Measurements from ENCODE around the gene GALNT10. TPM values are rescaled to one million over a fixed set of nuclear protein-coding genes. Genes with fewer than 3 reads are reported as not detected.

Gene GALNT10
- total RNA-seq, 1 experiment from 2014 or later: 22.9 TPM

GRCh38 chr5:154370119-154370518 is 179.6 kb downstream of the GALNT10 start (continued):
- TF ChIP-seq E2F4 (CRISPR knock-in tag; IDR thresholded peaks at IDR 0.05; ENCODE audit: borderline replicate concordance, low read depth) (no peak), ATF1 (CRISPR knock-in tag; IDR thresholded peaks at IDR 0.05) (no peak), SMAD3 (CRISPR knock-in tag; IDR thresholded peaks at IDR 0.05; ENCODE audit: borderline replicate concordance) (no peak), ESRRA (CRISPR knock-in tag; IDR thresholded peaks at IDR 0.05; ENCODE audit: borderline replicate concordance) (no peak), NR1H2 (CRISPR knock-in tag; IDR thresholded peaks at IDR 0.05) (no peak), OVOL2 (CRISPR knock-in tag; IDR thresholded peaks at IDR 0.05; ENCODE audit: borderline replicate concordance) (no peak), ZNF232 (CRISPR knock-in tag; IDR thresholded peaks at IDR 0.05) (no peak), NR3C1 (CRISPR knock-in tag; conservative IDR thresholded peaks at IDR 0.05; ENCODE audit: low read depth) (no peak), CREB1 (CRISPR knock-in tag; IDR thresholded peaks at IDR 0.05) (no peak), E2F1 (CRISPR knock-in tag; IDR thresholded peaks at IDR 0.05) (no peak), HMGXB4 (CRISPR knock-in tag; IDR thresholded peaks at IDR 0.05) (no peak)
- TF ChIP-seq, protein P1, sequence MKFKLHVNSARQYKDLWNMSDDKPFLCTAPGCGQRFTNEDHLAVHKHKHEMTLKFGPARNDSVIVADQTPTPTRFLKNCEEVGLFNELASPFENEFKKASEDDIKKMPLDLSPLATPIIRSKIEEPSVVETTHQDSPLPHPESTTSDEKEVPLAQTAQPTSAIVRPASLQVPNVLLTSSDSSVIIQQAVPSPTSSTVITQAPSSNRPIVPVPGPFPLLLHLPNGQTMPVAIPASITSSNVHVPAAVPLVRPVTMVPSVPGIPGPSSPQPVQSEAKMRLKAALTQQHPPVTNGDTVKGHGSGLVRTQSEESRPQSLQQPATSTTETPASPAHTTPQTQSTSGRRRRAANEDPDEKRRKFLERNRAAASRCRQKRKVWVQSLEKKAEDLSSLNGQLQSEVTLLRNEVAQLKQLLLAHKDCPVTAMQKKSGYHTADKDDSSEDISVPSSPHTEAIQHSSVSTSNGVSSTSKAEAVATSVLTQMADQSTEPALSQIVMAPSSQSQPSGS (CRISPR knock-in tag; IDR thresholded peaks at IDR 0.05; ENCODE audit: borderline replicate concordance, low read depth): no peak

DNA sequence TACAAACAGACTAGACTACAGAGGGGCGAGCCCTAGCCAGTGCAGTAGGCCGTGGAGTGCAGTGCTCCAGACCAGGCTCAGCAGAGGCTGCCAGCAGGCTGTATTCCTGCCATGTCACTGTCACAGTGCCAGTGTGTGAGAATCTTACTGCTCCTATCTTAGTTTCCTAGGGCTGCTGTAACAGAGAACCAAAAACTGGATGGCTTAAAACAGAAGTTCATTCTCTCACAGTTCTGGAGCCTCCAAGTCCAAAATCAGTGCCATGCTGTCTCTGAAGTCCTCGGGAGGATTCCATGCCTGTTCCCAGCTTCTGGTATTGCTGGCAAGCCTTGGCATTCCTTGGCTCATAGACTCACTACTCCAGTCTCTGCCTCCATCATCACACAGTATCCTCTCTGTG is 180.3 kb downstream of the GALNT10 start:
- Mint-ChIP-seq H3K27ac (no peak overlapping the region), H3K9me3 (no peaks in the 10 kb centered on the region), H3K4me3 (no peak overlapping the region), H3K4me1 (peaks cover 34% of the 10 kb centered on the region), H3K36me3 (no peaks in the 10 kb centered on the region), H3K27me3 (ENCODE audit: low read depth) (no peaks in the 10 kb centered on the region; the same call in 1 of the 2 replicates)
- POLR2A ChIA-PET: no interaction called here
- TF ChIP-seq ZNF512 (CRISPR knock-in tag; IDR thresholded peaks at IDR 0.05; ENCODE audit: borderline replicate concordance) (no peak), MLX (CRISPR knock-in tag; IDR thresholded peaks at IDR 0.05) (no peak), ZNF425 (CRISPR knock-in tag; conservative IDR thresholded peaks at IDR 0.05) (no peak), NFATC4 (CRISPR knock-in tag; IDR thresholded peaks at IDR 0.05) (no peak), JUN (CRISPR knock-in tag; IDR thresholded peaks at IDR 0.05) (no peak)
- no peak for ATAC-seq
- CTCF ChIA-PET: interaction anchor here (1.2 kb wide), 1 partner anchor 134 kb away, joined by 3 read pairs; no protein-coding TSS in a partner anchor
- no peak for DNase-seq (ENCODE audit: low spot score)

Measured in WTC11 (cell line).